Measurements from ENCODE around the gene PTRH1.

Gene PTRH1

GRCh38 chr9:127742435-127743088 is 27.1 kb upstream of the PTRH1 start:
- DNase-seq (ENCODE audit: low read depth in 2 of 3, low spot score in 2 of 3) = no peak

DNA sequence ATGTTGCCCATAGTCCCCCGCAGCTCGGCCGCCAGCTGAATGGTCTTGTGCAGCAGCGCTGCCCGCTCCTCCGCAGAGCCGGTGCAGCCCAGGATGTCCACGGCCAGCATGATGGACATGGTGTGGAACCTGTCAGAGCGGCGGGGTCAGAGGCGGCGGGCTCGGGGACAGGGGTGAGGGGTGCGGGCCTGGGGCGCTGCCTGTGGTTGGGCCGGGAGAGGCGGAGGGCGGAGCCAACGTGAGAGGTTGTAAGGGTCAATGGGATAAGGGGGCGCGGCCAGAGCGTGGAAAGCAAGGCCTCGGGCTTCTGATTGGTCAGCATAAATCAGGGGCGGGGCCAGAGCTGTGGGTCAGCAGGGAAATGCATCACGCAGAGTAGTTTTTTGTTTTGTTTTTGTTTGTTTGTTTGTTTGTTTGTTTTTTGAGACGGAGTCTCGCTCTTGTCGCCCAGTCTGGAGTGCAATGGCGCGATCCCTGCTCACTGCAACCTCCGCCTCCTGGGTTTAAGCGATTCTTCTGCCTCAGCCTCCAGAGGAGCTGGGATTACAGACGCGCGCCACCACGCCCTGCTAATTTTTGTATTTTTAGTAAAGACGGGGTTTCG is 26.5 kb upstream of the PTRH1 start:
- DNase-seq (ENCODE audit: low read depth in 2 of 3, low spot score in 2 of 3) = no peak

DNA sequence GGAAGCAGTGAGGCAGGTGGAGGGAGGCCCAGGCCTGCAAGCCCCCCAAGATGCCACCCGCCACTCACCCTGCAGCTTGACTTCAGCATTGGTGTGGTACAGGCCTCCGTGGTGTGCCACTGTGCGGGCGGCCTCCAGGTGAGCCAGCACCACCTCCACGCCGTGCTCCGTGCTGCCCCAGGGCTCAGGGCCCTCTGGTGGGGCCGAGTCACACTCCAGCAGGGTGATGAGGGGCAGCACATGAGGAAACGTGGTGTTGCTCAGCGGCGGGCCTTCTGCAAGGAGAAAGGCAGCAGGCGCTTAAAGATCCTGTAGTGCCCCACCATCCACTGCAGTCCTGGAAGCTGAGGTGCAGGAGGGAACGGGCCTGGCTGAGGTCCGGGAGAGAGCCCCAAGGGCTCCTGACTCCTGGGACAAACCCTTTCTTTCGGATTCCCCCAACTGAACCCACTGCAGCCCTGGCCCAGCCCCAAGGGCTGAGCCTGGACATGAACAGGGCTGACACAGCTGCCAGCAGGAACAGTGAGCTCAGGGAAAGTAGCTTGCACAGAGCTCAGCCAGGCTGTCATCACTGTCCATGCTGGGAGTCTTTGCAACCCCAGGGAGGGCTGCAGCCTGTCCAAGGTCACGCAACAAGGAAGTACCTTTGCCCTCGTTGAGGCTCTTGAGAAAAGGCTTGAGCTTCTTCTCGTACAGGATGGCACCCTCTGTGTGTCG is 24.3 kb upstream of the PTRH1 start:
- DNase-seq (ENCODE audit: low read depth in 2 of 3, low spot score in 2 of 3) = no peak

DNA sequence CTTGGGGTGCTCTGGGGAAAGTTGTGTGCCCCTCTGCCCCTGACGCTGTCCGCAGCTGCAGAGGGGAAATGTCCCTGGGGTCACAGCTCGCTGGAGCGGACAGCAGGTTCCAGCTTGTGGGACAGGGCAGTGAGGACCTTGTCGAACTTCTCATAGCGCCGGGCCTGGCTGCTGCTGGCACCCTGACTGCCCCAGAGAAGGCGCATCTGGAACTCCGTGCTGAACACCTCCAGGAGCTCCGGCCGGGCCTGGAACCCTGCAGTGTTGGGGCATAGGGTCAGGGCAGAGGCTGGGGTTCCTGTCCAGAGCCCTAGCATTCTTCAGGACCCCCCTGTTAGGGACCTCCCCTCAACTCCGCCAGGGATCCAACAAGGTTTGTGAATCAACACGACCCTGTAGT is 23.2 kb upstream of the PTRH1 start:
- no peak for DNase-seq (ENCODE audit: low read depth in 2 of 3, low spot score in 2 of 3)

DNA sequence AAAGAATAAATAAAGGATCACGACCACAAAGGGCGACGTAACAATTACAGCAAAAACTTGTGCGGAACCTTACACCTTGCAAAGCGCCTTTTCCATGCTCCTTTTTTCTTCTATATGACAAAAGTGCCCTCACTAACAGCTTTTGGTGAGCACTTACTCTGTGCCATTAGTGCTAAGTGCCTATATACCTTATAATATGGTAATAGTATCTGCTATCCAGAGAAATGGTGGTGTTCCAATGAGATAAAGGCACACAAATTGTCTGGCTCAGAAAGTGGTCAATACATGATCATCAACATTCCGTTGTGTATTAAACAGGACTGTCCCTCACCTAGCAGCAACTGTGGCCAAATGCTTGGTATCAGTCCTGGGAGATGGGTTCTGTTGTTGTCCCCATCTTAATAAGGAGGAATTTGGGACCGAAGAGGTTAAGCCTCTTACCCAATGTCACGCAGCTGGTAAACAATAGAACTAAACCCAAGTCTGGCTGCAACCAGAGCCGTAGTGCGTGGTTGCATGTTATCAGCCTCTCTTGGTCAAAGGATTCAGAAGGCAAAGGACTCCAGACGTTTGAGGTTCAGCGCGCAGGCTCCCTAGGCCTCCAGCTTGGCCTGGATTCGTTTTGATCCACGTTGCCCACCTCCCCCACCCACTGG is 20.2 kb upstream of the PTRH1 start:
- DNase-seq (ENCODE audit: low read depth in 2 of 3, low spot score in 2 of 3) = no peak

- DNase-seq (ENCODE audit: low read depth in 2 of 3, low spot score in 2 of 3) = peak; percentile 95 to 97 (median 95)
These were observed 19.5 kb upstream of the PTRH1 start, which contains the start of gene TOR2A for GRCh38 chr9:127734747-127735529. Gene TOR2A, minus strand, starts transcription at chr9:127735294. Its CDS starts 24 bp downstream, at chr9:127735270.

DNA sequence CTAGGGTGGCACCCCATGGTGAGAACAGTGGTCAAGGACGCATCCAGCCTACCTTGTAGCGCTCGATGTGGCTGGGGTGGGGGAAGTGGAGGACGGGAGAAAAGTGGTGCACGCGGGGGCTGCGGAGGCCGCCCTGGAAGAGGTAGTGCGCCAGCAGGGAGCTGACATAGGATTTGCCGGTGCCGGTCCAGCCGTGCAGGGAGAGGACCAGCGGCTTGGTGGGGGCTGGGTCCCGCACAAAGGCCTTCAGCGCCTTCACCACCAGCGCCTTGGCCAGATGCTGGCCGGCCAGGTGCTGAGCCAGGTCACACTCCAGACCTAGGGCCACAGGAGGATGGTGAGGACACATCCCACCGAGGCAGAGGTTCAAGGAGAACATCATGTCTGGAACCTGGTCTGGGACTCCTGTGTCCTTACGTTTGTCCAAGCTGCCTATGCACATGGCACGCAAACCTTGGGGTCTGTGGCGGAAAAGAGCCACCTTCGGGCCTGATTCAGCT is 18.8 kb upstream of the PTRH1 start:
- no peak for DNase-seq (ENCODE audit: low read depth in 2 of 3, low spot score in 2 of 3)

DNA sequence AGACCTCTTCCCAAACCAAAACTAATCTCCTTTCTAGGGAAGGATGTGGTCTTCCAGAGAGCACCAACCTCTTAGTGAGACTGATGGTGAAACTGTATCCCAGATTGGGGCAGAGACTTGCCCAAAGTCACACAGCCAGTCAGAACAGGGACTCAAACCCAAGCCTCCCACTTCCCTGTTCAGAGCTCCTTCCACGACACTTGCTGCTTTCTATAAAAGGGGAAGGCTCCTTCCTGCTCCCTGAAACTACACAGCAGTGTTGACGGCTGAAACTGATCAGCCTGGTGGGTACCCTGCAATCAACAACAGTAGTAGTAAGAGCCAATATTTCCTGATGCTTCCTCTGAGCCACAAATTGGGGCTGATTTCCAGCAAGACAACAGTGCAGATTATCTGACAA is 18.2 kb upstream of the PTRH1 start:
- DNase-seq (ENCODE audit: low read depth in 2 of 3, low spot score in 2 of 3) = no peak

GRCh38 chr9:127732444-127732843 is 17.0 kb upstream of the PTRH1 start:
- DNase-seq (ENCODE audit: low read depth in 2 of 3, low spot score in 2 of 3) = no peak

- no peak for DNase-seq (ENCODE audit: low read depth in 2 of 3, low spot score in 2 of 3)
These were observed 16.5 kb upstream of the PTRH1 start for GRCh38 chr9:127731938-127732337.

DNA sequence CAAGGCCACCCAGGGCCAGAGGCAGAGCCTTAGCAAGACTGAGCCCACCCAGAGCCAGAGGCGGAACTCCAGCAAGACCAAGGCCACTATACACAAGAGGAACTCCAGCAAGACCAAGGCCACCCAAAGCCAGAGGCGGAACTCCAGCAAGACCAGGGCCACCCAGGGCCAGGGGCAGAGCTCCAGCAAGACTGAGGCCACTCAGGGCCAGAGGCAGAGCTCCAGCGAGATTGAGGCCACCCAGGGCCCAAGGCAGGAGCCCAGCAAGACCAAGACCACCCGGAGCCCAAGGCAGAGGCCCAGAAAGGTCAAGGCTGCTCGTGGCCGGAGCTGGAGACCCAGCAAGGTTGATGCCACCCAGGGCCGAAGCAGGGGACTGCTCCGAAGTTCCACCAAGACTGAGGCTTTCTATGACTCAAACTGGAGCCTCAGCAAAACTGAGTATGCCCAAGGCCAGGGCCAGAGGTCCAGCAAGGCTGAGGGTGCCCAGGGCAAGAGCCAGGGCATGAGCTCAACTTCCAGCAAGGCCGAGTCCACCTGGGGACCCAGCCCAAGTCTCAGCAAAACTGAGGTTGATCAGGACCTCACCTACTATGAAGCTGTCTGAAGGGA is 15.4 kb upstream of the PTRH1 start:
- no peak for DNase-seq (ENCODE audit: low read depth in 2 of 3, low spot score in 2 of 3)

GRCh38 chr9:127730262-127730661 is 14.8 kb upstream of the PTRH1 start:
- no peak for DNase-seq (ENCODE audit: low read depth in 2 of 3, low spot score in 2 of 3)

GRCh38 chr9:127729522-127730256 is 14.2 kb upstream of the PTRH1 start:
- DNase-seq (ENCODE audit: low read depth in 2 of 3, low spot score in 2 of 3) = no peak

DNA sequence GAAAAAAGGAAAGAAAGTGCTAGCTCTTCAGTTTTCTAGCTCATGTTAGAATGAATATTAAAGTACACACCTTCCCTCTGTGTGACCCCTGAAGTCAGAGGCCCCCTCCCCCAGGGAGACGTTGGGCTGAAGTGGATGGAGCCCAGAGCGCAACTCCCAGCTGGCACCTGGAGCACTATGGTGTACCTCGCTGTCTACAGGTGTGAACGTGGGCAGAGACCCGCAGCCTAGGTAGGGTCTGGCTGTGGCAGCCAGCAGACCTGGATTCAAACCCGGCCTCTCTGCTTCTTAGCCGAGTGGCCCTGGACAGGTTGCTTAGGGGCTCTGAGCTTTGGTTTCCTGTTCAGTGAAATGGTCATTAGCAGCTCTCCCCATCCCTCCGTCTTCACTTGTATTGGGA is 13.3 kb upstream of the PTRH1 start:
- no peak for DNase-seq (ENCODE audit: low read depth in 2 of 3, low spot score in 2 of 3)

GRCh38 chr9:127726871-127727270 is 11.4 kb upstream of the PTRH1 start:
- DNase-seq (ENCODE audit: low read depth in 2 of 3, low spot score in 2 of 3) = no peak

- DNase-seq (ENCODE audit: low read depth in 2 of 3, low spot score in 2 of 3) = no peak
These were observed 8.5 kb upstream of the PTRH1 start for GRCh38 chr9:127724012-127724411.

DNA sequence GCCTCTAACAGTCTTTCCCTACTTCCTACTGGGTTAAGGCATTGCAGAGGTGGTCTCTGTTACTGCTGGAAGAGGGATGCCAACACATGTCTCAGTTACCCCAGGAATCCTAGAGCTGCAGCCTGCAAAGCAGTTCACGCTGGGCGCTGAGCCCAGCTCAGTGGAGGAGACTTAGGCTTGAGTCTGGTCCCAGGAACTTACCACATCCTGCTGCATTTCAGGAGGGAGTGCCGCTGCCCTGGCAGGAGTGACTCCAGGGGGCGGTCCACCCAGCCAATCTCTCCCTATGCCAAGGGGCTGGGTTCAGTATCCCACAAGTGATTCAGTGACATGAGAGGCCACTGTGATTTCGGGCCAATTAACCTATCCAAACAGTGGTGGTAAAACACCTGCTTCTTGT is 8.0 kb upstream of the PTRH1 start:
- DNase-seq (ENCODE audit: low read depth in 2 of 3, low spot score in 2 of 3) = no peak

DNA sequence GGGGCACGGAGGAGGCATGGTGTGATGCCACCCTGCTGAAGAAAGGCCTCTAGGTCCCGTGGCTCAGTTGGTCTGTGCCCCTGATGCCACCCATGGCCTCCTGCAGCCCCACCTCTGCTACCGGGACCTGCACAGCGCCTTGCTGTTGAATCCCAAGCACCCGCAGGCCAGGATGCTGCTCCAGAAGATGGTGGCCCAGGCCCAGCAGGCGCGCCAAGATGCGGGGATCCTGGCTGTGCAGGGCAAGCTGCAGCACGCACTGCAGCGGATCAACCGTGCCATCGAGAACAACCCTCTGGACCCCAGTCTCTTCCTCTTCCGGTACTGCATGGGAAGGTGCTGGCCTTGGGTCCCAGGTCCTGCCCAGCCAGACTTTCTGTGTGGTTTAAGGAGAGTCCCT is 7.5 kb upstream of the PTRH1 start:
- no peak for DNase-seq (ENCODE audit: low read depth in 2 of 3, low spot score in 2 of 3)

GRCh38 chr9:127722055-127722745 is 6.7 kb upstream of the PTRH1 start:
- no peak for DNase-seq (ENCODE audit: low read depth in 2 of 3, low spot score in 2 of 3)
